Activated naive CD4-positive, alpha-beta T cell treated with anti-CD3 and anti-CD28 coated beads, Interleukin-2, amount 50 U/mL, for 24 hours (primary cell): Measurements from ENCODE around the gene HOXB8.
A peak's percentile ranks its signal among the peaks of the same experiment; 100 is the strongest.

Experiments
- H3K27ac Mint-ChIP-seq: one replicate; pipeline ENCODE4 v1.8.0; 2021; ENCODE audit warnings: mild to moderate bottlenecking, mixed read lengths
- H3K27me3 Mint-ChIP-seq: one replicate; pipeline ENCODE4 v1.8.0; 2021; ENCODE audit warnings: mixed read lengths
- H3K36me3 Mint-ChIP-seq: one replicate; pipeline ENCODE4 v1.8.0; 2021; ENCODE audit warnings: mixed read lengths
- H3K4me1 Mint-ChIP-seq: one replicate; pipeline ENCODE4 v1.8.0; 2021; ENCODE audit warnings: mixed read lengths
- H3K4me3 Mint-ChIP-seq: one replicate; pipeline ENCODE4 v1.8.0; 2021; ENCODE audit warnings: mild to moderate bottlenecking, mixed read lengths
- H3K9me3 Mint-ChIP-seq: one replicate; pipeline ENCODE4 v1.8.0; 2021; ENCODE audit warnings: mixed read lengths

Gene HOXB8

GRCh38 chr17:48629411-48629759 is 14.3 kb upstream of the HOXB8 start:
- Mint-ChIP-seq H3K36me3 (peaks cover 6% of the 10 kb centered on the region), H3K27me3 (peaks cover 46% of the 10 kb centered on the region), H3K9me3 (no peaks in the 10 kb centered on the region), H3K27ac (no peak overlapping the region), H3K4me1 (peaks cover 27% of the 10 kb centered on the region), H3K4me3 (no peak overlapping the region)

- peaks cover 6% of the 10 kb centered on the region for H3K36me3 Mint-ChIP-seq
- no peak overlapping the region for H3K4me3 Mint-ChIP-seq
- no peak overlapping the region for H3K27ac Mint-ChIP-seq
- H3K4me1 Mint-ChIP-seq: peaks cover 27% of the 10 kb centered on the region
- peaks cover 50% of the 10 kb centered on the region for H3K27me3 Mint-ChIP-seq
- no peaks in the 10 kb centered on the region for H3K9me3 Mint-ChIP-seq
Measured at GRCh38 chr17:48628649-48629410, 13.7 kb upstream of the HOXB8 start.

GRCh38 chr17:48627623-48628521 is 12.8 kb upstream of the HOXB8 start:
- Mint-ChIP-seq H3K36me3 (peaks cover 5% of the 10 kb centered on the region), H3K4me1 (peaks cover 25% of the 10 kb centered on the region), H3K4me3 (peak overlapping the region; percentile 36), H3K27ac (no peak overlapping the region), H3K9me3 (no peaks in the 10 kb centered on the region), H3K27me3 (peaks cover 52% of the 10 kb centered on the region)

GRCh38 chr17:48627118-48627597 is 12.1 kb upstream of the HOXB8 start:
- Mint-ChIP-seq H3K27ac (no peak overlapping the region), H3K27me3 (peaks cover 53% of the 10 kb centered on the region), H3K4me1 (peaks cover 22% of the 10 kb centered on the region), H3K36me3 (no peaks in the 10 kb centered on the region), H3K4me3 (peak overlapping the region; percentile 88), H3K9me3 (no peaks in the 10 kb centered on the region)

DNA sequence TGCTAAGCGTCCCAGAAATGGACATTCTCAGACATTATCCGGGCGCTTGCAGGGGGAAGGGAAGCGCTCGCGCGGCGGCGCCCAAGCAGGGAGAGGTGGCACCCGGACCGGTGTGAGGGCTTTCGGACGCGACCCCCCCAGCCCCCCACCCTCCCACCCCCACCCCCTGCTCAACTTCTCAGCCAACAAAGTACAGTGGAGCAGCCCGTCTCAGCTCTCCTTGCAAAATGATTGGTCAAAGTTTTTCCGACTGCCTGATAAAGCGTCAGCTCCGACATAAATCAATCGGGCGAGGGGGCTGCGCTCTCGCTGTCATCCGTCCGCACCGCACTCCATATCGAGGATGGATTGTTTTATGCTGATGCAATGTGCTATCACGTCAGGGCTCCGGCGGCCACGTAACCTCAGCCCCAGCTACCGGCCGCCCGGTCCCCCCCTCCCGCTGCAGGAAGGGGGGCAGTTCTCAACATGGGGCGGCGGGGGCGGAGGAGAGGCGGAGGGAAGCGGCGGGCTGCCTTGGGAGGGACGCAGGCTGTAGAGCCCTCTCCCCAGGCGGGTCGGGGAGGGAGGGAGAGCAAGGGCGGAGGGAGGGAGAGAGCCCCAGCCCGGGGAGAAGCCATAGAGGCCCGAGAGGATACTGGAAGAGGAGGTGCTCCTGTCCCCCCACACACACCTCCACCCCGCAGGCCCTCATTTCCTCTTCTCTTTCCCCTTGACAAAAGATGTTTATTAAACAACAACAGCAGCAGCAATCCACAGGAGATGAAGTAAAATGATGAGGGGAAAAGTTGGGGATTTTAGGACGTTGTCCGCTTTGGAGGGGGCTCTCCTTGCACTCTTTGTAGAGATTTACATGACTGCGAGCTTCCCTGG is 11.4 kb upstream of the HOXB8 start, which contains the start of gene HOXB9:
Gene HOXB9, minus strand, starts transcription at position 114 of the 873 bp plus-strand sequence. Its CDS starts 89 bp downstream, at position 25.
- peak within 1 kb of the TSS; percentile 92 for H3K27ac Mint-ChIP-seq
- no peaks in the 10 kb centered on the region for H3K36me3 Mint-ChIP-seq
- peaks cover 59% of the 10 kb centered on the region for H3K27me3 Mint-ChIP-seq
- peaks cover 22% of the 10 kb centered on the region for H3K4me1 Mint-ChIP-seq
- peak within 1 kb of the TSS; percentile 88 for H3K4me3 Mint-ChIP-seq
- no peaks in the 10 kb centered on the region for H3K9me3 Mint-ChIP-seq

- Mint-ChIP-seq H3K4me3 (peak overlapping the region; percentile 88), H3K9me3 (no peaks in the 10 kb centered on the region), H3K36me3 (peaks cover 2% of the 10 kb centered on the region), H3K4me1 (peaks cover 22% of the 10 kb centered on the region), H3K27me3 (peaks cover 61% of the 10 kb centered on the region), H3K27ac (peak overlapping the region; percentile 46)
Measured at GRCh38 chr17:48625495-48626244, 10.6 kb upstream of the HOXB8 start.

GRCh38 chr17:48624544-48625494 is 9.7 kb upstream of the HOXB8 start:
- peaks cover 2% of the 10 kb centered on the region for H3K36me3 Mint-ChIP-seq
- no peak overlapping the region for H3K27ac Mint-ChIP-seq
- H3K27me3 Mint-ChIP-seq: peaks cover 59% of the 10 kb centered on the region
- H3K4me1 Mint-ChIP-seq: peaks cover 22% of the 10 kb centered on the region
- no peaks in the 10 kb centered on the region for H3K9me3 Mint-ChIP-seq
- H3K4me3 Mint-ChIP-seq: peak overlapping the region; percentile 87

DNA sequence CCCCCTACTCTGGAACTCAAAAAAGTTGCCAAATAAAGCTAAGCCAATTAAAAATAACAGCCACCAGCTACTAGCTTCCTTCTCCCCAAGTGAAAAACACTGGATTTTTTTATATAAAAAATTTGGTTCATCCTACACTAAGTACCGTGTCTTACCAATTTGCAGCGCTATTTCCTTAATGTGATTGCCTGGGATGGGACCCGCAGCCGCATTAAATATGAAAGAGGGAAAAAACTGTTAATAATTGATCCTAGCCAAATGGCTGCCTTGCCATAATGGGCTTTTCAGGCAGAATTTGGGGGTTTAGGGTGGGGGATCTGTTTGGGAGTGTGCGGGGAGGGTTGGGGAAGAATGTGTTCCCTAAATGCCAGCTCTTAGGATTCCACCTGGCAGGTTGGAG is 9.0 kb upstream of the HOXB8 start:
- Mint-ChIP-seq H3K36me3 (peaks cover 2% of the 10 kb centered on the region), H3K27me3 (peaks cover 58% of the 10 kb centered on the region), H3K27ac (no peak overlapping the region), H3K4me1 (peaks cover 27% of the 10 kb centered on the region), H3K4me3 (peak overlapping the region; percentile 49), H3K9me3 (no peaks in the 10 kb centered on the region)

DNA sequence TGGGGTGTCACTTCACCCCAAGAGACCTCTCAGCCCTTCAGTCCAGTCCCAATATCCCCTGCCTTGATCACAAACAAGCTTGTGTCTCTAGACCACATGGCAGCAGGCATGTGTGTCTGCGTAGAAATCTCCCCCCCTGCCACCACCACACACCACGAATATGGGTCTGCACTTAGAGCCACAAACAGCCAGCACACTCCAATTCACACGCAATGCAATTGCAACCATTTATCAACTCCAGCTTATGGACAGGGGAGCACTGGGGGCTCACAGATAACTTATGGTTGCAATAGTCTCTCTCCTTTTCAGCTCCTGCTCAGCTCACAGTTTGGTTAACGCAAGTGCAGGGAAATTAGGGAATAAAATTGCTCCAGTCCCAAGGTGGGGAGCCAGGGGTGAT is 8.5 kb upstream of the HOXB8 start:
- Mint-ChIP-seq H3K4me1 (peaks cover 29% of the 10 kb centered on the region), H3K27me3 (peaks cover 59% of the 10 kb centered on the region), H3K27ac (no peak overlapping the region), H3K4me3 (no peak overlapping the region), H3K36me3 (peaks cover 2% of the 10 kb centered on the region), H3K9me3 (no peaks in the 10 kb centered on the region)

GRCh38 chr17:48622857-48623256 is 7.8 kb upstream of the HOXB8 start:
- Mint-ChIP-seq H3K4me1 (peaks cover 32% of the 10 kb centered on the region), H3K27me3 (peaks cover 58% of the 10 kb centered on the region), H3K9me3 (no peaks in the 10 kb centered on the region), H3K4me3 (no peak overlapping the region), H3K27ac (no peak overlapping the region), H3K36me3 (peaks cover 2% of the 10 kb centered on the region)

GRCh38 chr17:48621410-48622392 is 6.6 kb upstream of the HOXB8 start:
- H3K27ac Mint-ChIP-seq: no peak overlapping the region
- no peaks in the 10 kb centered on the region for H3K9me3 Mint-ChIP-seq
- peaks cover 34% of the 10 kb centered on the region for H3K4me1 Mint-ChIP-seq
- peaks cover 2% of the 10 kb centered on the region for H3K36me3 Mint-ChIP-seq
- no peak overlapping the region for H3K4me3 Mint-ChIP-seq
- peaks cover 61% of the 10 kb centered on the region for H3K27me3 Mint-ChIP-seq

GRCh38 chr17:48620461-48621139 is 5.5 kb upstream of the HOXB8 start:
- Mint-ChIP-seq H3K9me3 (no peaks in the 10 kb centered on the region), H3K27ac (peak overlapping the region; percentile 35), H3K4me1 (peaks cover 28% of the 10 kb centered on the region), H3K4me3 (no peak overlapping the region), H3K36me3 (peaks cover 2% of the 10 kb centered on the region), H3K27me3 (peaks cover 68% of the 10 kb centered on the region)
